Measurements from ENCODE around the gene IPO11. TPM values are rescaled to one million over a fixed set of nuclear protein-coding genes. Genes with fewer than 3 reads are reported as not detected.
"Not testable (repeated sequence)": the region's sequence is repeated elsewhere in the genome, so short reads cannot be mapped to it uniquely, and the experiment has no call there.

IPO11 gene
- total and polyA plus RNA-seq, 9 donors: 10.4 to 40.3 (median 24.6) TPM

GRCh38 chr5:62506659-62507460 is 94.3 kb downstream of the IPO11 start:
- H3K27ac ChIP-seq: no peak overlapping the region
- WGBS, 3 donors: 77 to 87% (median 86%) methylated on average over 5 of the region's 5 CpGs
- TF ChIP-seq POLR2A (IDR thresholded peaks at IDR 0.05): no peak
- TF ChIP-seq EP300 (IDR thresholded peaks at IDR 0.05): no peak
- TF ChIP-seq CTCF (IDR thresholded peaks at IDR 0.05): no peak
- no peak for DNase-seq
- no peaks in the 10 kb centered on the region for H3K27me3 ChIP-seq
- H3K36me3 ChIP-seq: no peaks in the 10 kb centered on the region
- H3K4me1 ChIP-seq (ENCODE audit: insufficient read depth): peaks cover 2% of the 10 kb centered on the region
- intact Hi-C loops (cut with DNase I): no loop called here
- no peak overlapping the region for H3K4me3 ChIP-seq
- H3K9me3 ChIP-seq: no peaks in the 10 kb centered on the region

- H3K27ac ChIP-seq; H3K36me3 ChIP-seq; DNase-seq; intact Hi-C loops (cut with DNase I); H3K4me3 ChIP-seq; H3K4me1 ChIP-seq (ENCODE audit: insufficient read depth); H3K27me3 ChIP-seq; H3K9me3 ChIP-seq: not testable (repeated sequence)
- WGBS, 3 donors: 92 to 95% (median 95%) methylated on average over 5 of the region's 5 CpGs
These were observed 96.2 kb downstream of the IPO11 start for GRCh38 chr5:62508760-62509159.

- H3K27me3 ChIP-seq: no peaks in the 10 kb centered on the region
- no peaks in the 10 kb centered on the region for H3K36me3 ChIP-seq
- H3K4me1 ChIP-seq (ENCODE audit: insufficient read depth): peaks cover 2% of the 10 kb centered on the region
- H3K9me3 ChIP-seq: no peaks in the 10 kb centered on the region
- no peak for DNase-seq
- intact Hi-C loops (cut with DNase I): no loop called here
- TF ChIP-seq POLR2A (IDR thresholded peaks at IDR 0.05): no peak
- TF ChIP-seq EP300 (IDR thresholded peaks at IDR 0.05): no peak
- TF ChIP-seq CTCF (IDR thresholded peaks at IDR 0.05): no peak
- no peak overlapping the region for H3K4me3 ChIP-seq
- 11 to 38% (median 29%) methylated on average over 1 of the region's 1 CpG for WGBS, 3 donors
- H3K27ac ChIP-seq: no peak overlapping the region
These were observed 97.2 kb downstream of the IPO11 start for GRCh38 chr5:62509806-62510205.

- H3K27me3 ChIP-seq; H3K36me3 ChIP-seq; H3K4me1 ChIP-seq (ENCODE audit: insufficient read depth); DNase-seq; H3K9me3 ChIP-seq; H3K27ac ChIP-seq; H3K4me3 ChIP-seq; intact Hi-C loops (cut with DNase I): not testable (repeated sequence)
- WGBS, 3 donors: 97% methylated on average over 23 of the region's 28 CpGs; no CpG with 5 or more reads in 2 of the 3 donors
These were observed 100.5 kb downstream of the IPO11 start for GRCh38 chr5:62513085-62513484.

GRCh38 chr5:62514510-62515119 is 102.1 kb downstream of the IPO11 start:
- Histone ChIP-seq H3K27me3 (no peaks in the 10 kb centered on the region), H3K4me1 (ENCODE audit: insufficient read depth) (peaks cover 2% of the 10 kb centered on the region), H3K4me3 (no peak overlapping the region), H3K9me3 (no peaks in the 10 kb centered on the region), H3K36me3 (no peaks in the 10 kb centered on the region), H3K27ac (no peak overlapping the region)
- 71 to 85% (median 75%) methylated on average over 6 of the region's 6 CpGs for WGBS, 3 donors
- no peak for DNase-seq
- intact Hi-C loops (cut with DNase I): no loop called here
- TF ChIP-seq CTCF (IDR thresholded peaks at IDR 0.05) (no peak), POLR2A (IDR thresholded peaks at IDR 0.05) (no peak), EP300 (IDR thresholded peaks at IDR 0.05) (no peak)

- H3K4me1 ChIP-seq (ENCODE audit: insufficient read depth); DNase-seq; H3K36me3 ChIP-seq; H3K9me3 ChIP-seq; H3K27ac ChIP-seq; H3K27me3 ChIP-seq; H3K4me3 ChIP-seq; intact Hi-C loops (cut with DNase I): not testable (repeated sequence)
- 99 to 100% (median 100%) methylated on average over 1 of the region's 1 CpG for WGBS, 3 donors
These were observed 108.2 kb downstream of the IPO11 start for GRCh38 chr5:62520812-62521211.

All from ovary (tissue), 9 donors.